Frontal cortex (tissue), 4 donors: Measurements from ENCODE around the gene KCTD11. TPM values are rescaled to one million over a fixed set of nuclear protein-coding genes. Genes with fewer than 3 reads are reported as not detected.

Source experiments
- DNase-seq, 2 donors: peaks; one replicate each; pipeline ENCODE4 v3.0.0; 2012; ENCODE audit warnings: low spot score in 2 of 2
- FAIRE-seq: peaks from 2 replicates; lab custom pipeline; 2012; peaks lifted over from hg19 to GRCh38; lab: Jason Lieb, UNC
- total RNA-seq: library from RNA; depleted of rRNA; stranded (reverse); fragments of >200 nt; gene quantifications from one replicate; pipeline ENCODE4 v1.2.3, GENCODE V29; 2014
- donor health status: control.
- donor health status: control.
- donor health status: control.

Gene KCTD11
- 3.3 TPM for total RNA-seq

DNA sequence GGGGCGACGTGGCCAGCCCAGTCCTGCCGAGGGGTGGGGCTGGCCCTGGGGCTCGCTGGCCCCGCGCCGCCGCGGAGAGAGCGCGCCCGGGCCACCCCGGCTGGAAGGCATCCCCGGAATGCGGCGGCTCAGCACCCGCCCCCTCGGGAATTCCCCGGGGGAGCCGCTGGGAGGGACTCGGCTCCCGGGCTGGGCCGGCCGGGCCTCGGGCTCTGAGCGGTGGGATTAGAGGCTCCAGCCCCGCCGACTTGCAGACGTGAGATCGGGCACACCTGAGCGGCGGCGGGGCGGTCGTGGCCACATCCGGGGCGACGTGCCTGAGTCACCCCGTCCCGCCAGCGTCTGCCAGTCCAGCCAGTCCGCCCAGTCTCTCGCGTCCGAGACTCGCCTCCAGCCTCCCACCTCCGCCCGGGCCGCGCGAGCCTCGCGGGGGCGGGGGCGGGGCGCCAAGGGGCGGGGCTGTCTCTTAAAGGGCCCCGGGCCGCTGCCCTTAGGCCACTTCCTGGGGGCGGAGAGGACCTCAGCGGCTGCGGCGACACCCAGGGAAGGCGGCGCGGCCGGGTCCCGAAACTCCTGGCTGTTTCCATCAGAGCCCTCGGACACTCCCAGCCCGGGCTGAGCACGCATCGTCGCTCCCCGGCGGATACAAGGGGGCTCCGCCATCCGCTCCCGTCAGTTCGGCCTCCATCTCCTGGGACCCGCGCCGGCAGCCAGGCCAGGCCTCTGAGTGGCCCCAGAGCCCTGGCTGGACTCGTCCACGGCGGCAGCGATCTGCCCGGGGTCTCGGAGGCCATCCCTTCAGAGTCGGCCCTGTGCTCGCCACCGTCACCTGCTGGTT lies at the start of gene KCTD11:
KCTD11 (plus strand) TSS at position 498 of the 838 bp plus-strand sequence.
- FAIRE-seq (no peak), DNase-seq (peak; percentile 92 to 93)

DNA sequence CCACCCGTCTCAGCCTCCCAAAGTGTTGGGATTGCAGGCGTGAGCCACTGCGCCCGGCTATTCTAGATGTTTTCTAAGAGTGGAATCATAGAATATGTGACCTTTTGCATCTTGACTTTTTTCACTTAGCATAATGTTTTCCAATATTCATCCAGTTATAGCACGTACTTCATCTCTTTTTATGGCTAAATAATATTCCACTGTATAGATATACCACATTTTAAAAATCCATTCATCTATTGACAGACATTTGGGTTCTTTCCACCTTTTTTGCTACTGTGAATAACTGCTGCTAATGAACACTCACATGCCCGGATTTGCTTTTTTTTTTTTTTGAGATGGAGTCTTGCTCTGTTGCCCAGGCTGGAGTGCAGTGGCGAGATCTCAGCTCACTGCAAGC lies 47.8 kb upstream of the KCTD11 start:
- FAIRE-seq (no peak), DNase-seq (no peak)

DNA sequence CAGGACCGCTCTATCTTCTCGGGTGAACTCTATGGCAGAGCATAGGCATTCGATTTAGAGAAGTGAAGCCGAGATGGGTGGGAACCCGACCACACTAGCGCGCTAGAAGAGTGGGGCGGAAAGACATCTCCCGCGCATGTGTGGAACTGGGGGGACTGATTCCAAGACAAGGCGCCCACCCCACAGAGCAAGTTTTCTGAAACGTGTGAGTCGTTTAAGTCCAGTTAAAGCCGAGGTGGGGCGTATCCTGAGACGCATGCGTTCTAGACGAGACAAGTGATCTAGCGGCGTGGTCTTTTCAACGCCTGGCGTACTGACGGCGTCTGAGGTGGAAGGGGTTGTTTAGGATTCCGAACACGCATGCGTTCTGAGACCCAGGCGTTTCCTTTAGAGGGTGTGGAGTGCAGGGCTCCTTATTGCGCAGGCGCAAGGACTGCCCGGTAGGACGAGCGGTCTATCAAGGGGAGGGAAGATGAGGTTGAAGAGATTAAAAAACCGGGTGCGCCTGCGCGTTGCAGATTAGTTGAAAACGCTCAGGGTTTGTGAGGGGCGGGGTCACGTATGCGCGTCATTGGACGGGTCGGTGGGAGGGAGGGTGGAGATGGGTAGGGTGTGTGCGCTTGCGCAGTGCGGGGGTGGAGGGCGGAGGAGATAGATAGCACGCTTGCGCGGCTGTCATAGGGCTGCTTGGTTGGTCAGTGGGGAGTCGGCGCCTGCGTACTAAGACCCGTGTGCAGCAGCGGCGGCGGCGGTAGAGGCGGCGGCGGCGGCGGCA lies 44.9 kb upstream of the KCTD11 start, which contains the start of gene EIF5A:
EIF5A (plus strand) TSS at position 718 of the 775 bp plus-strand sequence. CDS start 2,008 bp downstream, outside the sequence.
- DNase-seq (peak; percentile 96 to 97), FAIRE-seq (no peak)

DNA sequence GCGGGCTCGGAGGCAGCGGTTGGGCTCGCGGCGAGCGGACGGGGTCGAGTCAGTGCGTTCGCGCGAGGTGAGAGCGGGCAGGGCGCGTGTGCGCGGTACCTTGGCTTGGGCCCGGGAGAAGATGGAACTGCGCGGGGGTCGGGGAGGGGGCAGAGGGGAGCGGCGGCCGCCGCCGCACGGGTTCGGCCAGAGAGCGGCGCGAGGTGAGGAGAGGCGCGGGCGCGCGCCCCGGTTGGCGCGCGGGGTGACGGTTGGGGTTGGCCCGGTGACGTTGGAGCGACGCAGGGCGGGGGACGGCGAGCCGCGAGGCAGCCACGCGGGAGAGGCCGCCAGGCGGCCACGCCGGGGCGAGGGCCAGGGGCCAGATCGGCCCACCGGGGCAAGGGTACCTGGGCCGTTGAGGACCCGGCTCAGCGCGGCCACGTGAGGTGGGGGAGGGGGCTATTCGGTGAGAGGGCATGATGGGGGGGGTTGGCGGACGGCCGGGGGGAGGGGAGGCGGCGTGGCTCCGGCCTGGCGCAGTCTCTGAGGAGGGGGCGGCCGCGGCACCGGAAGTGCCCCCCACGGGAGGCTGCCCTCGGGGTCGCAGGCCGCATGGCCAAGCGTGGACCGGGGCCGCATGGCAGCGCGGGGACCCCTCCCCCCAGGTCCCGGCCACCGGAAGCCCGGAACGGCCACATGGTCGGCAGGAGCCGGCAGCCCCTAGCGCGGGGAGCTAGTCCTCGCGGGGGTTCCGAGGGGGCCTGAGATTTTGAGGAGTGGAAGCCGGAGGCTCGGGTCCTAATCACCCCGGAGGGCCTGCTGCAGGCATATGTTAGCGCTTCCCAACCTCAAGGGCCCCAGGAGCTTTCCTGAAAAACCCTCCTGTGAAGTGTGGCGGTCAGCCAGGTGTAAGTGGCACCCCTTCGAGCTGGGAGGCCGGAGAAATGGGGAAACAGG lies 44.0 kb upstream of the KCTD11 start:
- DNase-seq: peak; percentile 57 to 69
- FAIRE-seq: no peak

DNA sequence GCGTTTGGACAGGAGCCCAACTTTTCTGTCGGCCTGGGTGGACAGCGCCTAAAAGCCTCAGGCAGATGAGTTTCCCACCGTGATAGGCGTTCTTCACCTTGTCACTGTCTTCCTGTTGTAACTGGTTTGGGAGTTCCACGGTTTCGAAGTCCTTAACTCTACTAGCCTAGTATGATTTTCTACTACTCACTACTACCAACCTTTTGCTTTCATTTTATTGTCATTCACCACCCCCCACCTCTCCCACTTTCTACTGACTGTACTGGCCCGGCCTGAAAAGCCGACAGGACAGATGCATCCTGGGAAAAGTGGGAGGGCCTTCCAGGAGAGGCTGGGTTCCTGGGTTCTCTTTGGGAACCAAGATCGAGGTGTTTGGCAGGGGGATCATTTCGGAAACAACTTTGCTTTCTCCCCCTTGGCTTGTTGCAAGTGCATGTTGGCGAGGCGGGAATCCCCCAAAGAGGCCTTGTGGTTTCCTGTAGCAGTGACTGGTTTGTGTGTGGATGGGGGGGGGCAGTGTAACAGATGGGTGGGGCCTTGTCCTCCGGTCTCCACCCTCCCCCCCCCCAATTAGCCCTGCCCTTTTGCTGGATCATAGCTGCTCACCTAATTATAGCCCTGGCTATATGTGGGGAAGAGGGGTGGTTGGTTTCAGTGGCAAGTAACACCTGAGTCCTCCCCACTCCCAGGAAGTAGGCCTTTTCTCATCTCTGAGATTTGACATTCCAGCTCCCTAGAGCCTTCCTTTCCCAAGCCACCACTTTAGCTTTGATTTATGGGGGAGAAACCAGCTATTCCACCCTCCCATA lies 43.1 kb upstream of the KCTD11 start:
- DNase-seq: peak; percentile 61
- no peak for FAIRE-seq

DNA sequence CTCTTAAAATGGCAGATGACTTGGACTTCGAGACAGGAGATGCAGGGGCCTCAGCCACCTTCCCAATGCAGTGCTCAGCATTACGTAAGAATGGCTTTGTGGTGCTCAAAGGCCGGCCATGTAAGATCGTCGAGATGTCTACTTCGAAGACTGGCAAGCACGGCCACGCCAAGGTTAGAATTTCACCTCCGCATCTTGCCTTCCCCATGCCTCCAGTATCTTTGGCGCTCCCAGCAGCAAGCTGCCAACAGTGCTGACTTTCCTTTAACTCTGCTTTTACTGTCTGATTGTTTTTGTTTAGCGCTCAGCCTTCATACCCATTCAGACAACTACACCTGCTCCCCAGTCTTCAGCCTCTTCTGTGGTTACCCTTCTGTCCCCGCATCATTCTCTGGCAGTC lies 42.3 kb upstream of the KCTD11 start:
- FAIRE-seq: no peak
- DNase-seq: no peak

DNA sequence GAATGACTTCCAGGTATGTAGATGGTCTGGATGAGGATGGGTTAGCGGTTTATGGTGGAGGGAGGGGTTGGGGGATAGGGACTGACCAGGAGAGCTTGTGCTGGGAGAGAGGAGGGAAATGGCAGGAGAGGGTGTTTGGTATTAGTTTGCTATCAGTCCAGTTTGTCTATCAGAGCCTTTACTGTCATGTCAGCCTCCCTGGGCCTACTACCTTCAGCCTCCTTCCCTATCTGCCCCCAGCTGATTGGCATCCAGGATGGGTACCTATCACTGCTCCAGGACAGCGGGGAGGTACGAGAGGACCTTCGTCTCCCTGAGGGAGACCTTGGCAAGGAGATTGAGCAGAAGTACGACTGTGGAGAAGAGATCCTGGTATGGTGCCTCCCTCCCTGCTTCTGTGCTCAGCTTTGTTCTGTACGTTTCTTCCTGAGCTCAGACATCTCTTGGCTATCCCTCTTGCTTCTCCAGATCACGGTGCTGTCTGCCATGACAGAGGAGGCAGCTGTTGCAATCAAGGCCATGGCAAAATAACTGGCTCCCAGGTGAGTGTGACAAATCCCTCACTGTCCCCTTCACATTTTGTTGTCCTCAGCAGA lies 40.8 kb upstream of the KCTD11 start:
- FAIRE-seq (no peak), DNase-seq (no peak)

DNA sequence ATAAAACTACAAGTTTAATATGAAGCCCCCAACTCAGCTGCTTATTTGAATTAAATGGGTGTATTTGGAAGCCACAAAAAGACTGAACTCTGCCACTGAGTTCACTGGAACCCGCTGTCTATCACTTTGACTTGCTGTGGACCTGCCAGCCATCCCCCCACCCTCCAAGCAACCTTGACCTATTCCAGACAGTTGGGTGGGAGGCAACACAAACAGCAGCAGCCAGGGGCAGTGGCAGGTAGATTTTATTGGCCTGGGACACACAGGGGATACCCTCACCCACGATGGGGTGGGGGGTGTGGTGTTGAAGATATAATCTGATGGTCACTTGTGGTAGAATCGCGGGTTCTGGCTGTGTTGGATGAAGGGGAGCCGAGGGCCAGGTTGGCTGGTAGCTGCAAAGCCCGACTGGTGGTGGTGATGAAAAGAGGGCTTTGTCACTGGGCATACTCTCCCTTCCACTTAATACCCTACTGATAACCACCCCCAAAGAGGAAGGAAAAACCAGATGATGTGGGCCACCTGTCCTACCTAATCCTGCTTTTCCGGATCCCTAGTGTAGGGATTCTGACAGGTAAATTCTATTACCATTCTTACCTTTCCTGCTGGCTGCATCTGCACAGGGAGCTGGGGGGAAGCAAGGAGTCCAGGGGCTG lies 39.4 kb upstream of the KCTD11 start:
- DNase-seq: peak in 1 of 2 donors; percentile 14
- FAIRE-seq: no peak

DNA sequence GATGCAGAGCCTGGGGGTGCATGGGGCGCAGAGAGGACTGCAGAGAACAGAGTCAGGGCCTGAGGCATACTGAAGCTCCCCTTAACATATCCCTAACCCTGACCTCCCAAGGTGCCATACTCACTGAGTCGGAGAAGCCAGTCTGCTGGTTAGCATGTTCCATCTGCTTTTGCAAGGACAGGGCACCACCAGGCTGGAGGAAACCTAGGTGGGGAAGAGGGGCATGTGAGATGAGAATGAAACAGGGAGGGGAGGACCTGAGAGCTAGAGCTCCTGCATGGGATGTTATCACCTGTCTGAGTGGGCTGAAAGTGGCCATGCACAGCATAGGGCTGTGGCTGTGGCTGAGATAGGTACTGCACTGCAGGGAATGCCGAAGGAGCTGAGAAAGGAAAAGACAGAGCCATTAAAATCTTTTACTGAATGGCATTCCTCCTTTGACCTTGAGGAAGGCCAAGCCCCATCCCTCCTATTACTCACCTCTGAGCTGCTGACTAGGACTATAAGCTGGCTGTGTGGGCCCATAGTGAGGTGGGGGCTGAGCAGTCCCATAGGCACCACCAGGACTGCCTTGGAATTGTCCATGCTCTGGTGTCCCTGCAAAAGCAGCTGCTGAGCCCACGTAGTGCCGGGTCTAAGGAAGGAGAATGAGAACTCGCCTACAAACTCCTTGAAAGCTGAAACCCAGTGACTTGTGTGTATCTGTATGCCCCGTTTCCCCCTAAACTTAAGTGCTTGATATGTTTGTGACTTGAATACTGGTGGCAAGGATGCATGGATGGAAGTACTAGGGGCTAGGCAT lies 38.7 kb upstream of the KCTD11 start:
- DNase-seq: peak in 1 of 2 donors; percentile 15
- FAIRE-seq: no peak

DNA sequence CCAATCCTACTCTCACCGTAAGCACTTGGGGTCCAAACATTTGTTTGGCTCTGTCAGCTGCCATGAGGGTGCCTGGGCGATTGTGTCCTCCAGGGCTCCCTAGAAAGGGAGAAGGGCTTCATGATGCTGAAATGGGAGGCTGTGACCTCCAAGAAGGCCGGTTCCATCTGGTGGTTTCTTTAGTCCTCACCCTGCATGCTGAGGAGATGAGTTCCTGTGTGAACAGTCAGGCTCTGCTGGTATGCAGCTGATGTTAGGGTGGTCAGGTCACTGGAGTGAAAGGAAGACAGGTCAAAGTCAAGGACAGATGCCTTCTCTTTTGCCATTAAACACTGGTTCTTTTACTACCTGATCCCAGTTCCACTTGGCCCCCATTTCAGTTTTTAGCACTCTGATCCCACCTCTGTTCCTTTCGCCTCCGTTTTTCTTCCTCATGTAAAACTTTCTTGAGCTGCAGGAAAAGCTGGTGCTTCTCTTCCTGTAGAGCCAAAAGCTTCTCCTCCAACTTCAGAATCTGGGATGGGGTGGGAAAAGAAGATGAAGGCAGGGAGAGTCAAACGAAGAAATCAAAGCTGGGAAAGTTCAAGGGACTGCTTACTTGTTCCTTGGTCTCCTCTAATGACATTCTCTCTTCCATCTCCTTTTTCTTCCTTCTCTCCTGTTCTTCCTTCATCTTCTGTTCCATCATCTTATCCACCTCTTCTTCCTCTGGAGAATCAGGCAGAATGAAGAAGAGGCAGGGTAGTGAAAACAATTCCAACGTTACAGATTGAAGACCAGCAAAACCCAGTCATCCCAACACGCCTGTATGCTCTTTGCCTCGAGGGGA lies 37.9 kb upstream of the KCTD11 start:
- DNase-seq: peak in 1 of 2 donors; percentile 17
- no peak for FAIRE-seq

DNA sequence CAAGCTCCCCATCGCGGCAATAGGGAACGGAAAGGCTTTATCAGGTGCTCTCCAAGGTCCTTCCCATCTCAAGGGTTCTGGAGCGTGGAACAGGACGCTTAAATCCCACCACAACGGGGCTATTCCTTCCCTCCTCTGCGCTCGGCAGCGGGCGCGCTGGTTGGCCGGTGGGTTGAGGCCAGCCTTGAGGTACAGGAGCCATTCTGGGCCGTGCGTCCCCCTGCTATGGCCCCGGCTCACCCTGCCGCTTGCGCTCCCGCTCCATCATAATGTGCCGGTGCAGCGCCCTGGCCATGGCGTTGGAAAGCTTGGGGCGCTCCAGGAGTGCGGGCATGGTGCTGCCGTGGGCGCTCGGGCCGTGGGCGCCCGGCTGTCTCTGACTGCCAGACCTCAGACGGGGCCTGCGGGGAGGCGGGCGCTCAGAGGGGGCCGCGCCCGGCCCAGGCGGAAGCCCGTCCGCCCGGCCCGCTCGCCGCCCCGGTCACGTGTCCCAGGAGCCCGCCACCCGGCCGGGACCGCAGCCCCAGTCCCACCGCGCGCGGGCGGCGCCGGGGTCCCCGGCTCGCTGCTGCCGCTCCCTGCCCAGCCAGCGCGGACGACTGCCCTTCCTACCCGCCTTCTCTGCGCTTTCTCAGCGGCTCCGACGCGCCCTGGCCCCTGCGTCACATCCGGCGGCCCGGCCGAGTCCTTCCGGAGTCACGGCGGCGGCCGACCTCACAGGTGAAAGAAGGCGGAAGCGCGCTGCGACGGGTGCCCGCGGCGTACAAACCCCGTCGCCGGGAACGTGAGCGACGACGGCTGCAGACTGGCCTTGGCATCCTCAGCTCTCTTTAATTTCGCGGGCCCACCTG lies 37.0 kb upstream of the KCTD11 start, which contains the start of gene GPS2:
GPS2 (minus strand) TSS at position 642 of the 851 bp plus-strand sequence; CDS start at position 334, 308 bp downstream.
- DNase-seq: peak; percentile 99
- FAIRE-seq: no peak

DNA sequence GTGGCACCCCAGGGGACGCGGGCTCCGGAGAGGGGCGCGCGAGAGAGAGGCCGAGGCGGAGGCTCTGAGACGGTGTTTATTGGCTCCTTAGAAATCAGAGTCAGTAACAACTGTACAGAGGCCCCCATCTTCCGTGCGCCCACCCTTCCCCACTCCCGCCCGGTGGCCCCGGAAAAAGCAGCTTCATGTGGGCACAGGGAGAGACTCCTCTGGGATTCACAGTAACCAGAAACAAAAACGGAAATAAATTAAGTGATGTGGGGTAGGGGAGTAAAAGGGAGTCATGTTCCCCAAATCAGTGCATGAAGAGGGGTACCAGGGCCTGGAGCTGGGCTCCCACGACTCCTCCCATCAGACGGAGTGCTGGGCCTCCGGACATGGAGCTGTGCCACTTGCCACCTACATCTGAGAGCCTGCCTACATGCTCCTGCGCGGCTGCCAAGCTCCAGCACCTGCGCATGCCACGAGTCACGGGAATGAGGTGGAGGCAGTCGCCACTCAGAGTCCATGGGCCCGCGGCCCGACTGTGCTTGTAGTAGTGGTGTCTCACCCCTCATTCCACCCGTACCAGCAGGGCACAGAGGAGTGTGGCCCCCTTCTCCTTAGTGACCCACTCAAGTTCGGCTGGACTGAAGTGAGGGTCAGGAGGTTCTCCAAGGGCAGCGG lies 36.3 kb upstream of the KCTD11 start:
- peak in 1 of 2 donors; percentile 46 for DNase-seq
- FAIRE-seq: no peak

DNA sequence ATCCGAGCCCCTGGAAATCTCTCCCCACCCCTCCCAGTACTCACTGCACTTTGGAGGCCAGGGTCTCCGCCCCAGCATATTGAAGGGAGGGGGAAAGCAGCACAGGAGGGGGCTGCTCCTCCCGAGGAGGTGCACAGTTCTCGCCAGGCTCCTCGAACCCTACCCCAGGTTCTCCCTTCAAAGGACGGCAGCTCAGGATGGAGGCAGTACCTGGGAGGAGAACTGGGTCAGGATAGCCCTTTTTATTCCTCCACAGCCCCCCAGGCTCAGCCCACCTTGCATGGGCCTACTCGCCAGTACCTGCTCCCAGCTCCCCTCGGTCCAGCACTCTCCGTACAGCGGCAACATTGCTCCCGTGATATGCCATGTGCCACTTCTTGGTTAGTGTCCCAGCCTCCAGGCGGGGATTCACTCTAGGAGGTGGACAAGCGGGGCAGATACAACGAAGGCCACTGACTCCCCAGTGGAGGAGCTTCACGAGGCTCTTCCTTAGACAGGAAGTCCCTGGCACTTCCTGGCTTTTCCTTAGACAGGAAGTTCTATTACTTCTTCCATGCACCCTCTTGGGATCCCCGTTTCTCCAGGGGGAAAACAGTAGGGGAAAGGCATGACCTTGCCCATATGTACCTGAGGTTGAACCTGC lies 34.7 kb upstream of the KCTD11 start:
- DNase-seq (peak in 1 of 2 donors; percentile 19), FAIRE-seq (no peak)

DNA sequence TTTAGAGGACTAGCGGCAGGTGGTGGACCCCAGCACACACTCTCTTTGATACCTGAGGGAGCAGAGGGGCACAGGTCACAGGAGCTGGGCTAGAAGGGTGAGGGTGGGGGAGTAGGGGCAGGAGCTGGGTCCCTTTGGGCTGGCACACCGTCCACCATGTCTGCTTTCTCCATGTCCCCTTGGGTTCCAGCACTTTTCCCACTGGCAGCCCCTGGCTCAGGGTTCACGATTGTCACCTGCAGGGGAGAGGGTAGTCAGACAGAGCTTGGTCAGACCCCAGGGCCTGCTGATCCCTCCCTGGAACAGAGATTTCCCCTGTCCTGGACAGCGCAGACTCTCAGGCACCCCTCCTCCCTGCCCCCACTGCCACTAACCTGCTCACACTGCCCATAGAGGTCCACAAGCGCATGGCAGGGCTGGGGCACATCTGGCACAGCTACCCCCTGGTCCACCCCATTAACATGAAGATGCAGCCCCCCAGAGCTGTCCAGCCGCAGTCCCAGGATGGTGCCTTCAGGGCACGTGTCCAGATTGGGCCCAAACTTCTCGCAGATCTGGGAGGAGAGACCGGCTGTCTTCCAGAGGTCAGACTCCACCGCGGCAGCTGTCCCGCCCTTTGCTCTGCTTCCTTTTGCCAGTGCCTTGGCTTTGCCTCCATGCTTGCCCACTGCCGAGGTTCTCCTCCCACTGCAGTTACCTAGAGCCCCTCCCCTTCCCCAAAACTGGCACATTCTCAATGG lies 33.7 kb upstream of the KCTD11 start:
- FAIRE-seq (no peak), DNase-seq (no peak)
